Measurements from ENCODE around the gene CDK4. TPM values are rescaled to one million over a fixed set of nuclear protein-coding genes. Genes with fewer than 3 reads are reported as not detected.

The CDK4 gene
- total and polyA plus RNA-seq, 2 of the 4 experiments (the other 2 are of a cell fraction) = 261 to 297 TPM

GRCh38 chr12:57783466-57783801 is 31.3 kb upstream of the CDK4 start:
- Histone ChIP-seq H3K4me1 (ENCODE audit: control insufficient read depth, insufficient read depth, low read length) (0 out of 2 replicates have a peak, but pooled peaks cover 2% of the 10 kb centered on the region), H2AFZ (replicated peaks; ENCODE audit: low read length, poor library complexity) (no peak overlapping the region), H3K18ac (ENCODE audit: low read depth, low read length) (no peak overlapping the region), H3K9me3 (ENCODE audit: control insufficient read depth, insufficient read depth, low read length) (no peaks in the 10 kb centered on the region), H2AK5ac (ENCODE audit: low read depth, low read length) (no peak overlapping the region), H2BK5ac (ENCODE audit: low read depth, low read length, poor library complexity, severe bottlenecking) (no peak overlapping the region), H3K4me2 (ENCODE audit: low read depth, low read length) (peak overlapping the region; percentile 98), H3K4ac (ENCODE audit: low read depth, low read length) (no peak overlapping the region), H3K9ac (ENCODE audit: low read depth, low read length) (peak overlapping the region; percentile 92), H3K23ac (ENCODE audit: low read depth, low read length) (peak overlapping the region; percentile 8; the same call in 1 of the 2 replicates), H3K56ac (ENCODE audit: extremely low read depth, insufficient read depth, low read length) (0 out of 2 replicates have a peak overlapping the region, but pooled peaks have one; percentile 72), H3K27ac (ENCODE audit: insufficient read depth, low read length) (no peak overlapping the region), H4K91ac (ENCODE audit: insufficient read depth, low read depth, low read length) (no peak overlapping the region), H3K14ac (replicated peaks; ENCODE audit: low read depth, low read length) (no peak overlapping the region), H2BK20ac (ENCODE audit: low read depth, low read length) (no peak overlapping the region), H2BK15ac (ENCODE audit: low read depth, low read length) (no peak overlapping the region), H4K20me1 (ENCODE audit: insufficient read depth, low read length) (no peaks in the 10 kb centered on the region), H3K36me3 (ENCODE audit: control insufficient read depth, insufficient read depth, low read length) (peaks cover 11% of the 10 kb centered on the region), H4K5ac (ENCODE audit: low read depth, low read length) (no peak overlapping the region), H4K8ac (ENCODE audit: low read depth in 2 of 2, low read length in 2 of 2) (peak overlapping the region in 1 of 2 experiments; percentile 96; a peak in 1 of 4 replicates), H2BK120ac (ENCODE audit: low read depth, low read length) (no peak overlapping the region), H3K27me3 (ENCODE audit: control insufficient read depth, insufficient read depth, low read length) (no peaks in the 10 kb centered on the region), H2AK9ac (replicated peaks; ENCODE audit: low read depth, low read length, poor library complexity) (peak overlapping the region; percentile 94), H3K79me1 (ENCODE audit: low read depth in 1 of 2, low read length in 2 of 2) (peaks cover 14 to 24% of the 10 kb centered on the region in 2 experiments; a peak in 3 of 4 replicates), H3K9me1 (ENCODE audit: insufficient read depth, low read length) (no peaks in the 10 kb centered on the region), H3K4me3 (ENCODE audit: insufficient read depth, low read depth, low read length) (peak overlapping the region; percentile 94)
- ATAC-seq (ENCODE audit: low read depth) = no peak
- in situ Hi-C loops (cut with MboI; ENCODE audit: low sequenced_read_pairs) = no loop called here
- dilution Hi-C loops (cut with HindIII; ENCODE audit: low sequenced_read_pairs, unreplicated experiment) = no loop called here
- no peak for DNase-seq
- no TSS peak for BruUV-seq (replicated peaks)
- no CpG with 5 or more reads among the region's 12 CpGs for WGBS, 2 experiments (ENCODE audit: extremely low coverage in 2 of 2, insufficient read length in 1 of 2)
- intact Hi-C loops (cut with micrococcal nuclease) = no loop called here
- TF ChIP-seq BHLHE40 (IDR thresholded peaks at IDR 0.05; ENCODE audit: low read depth, low read length) (no peak), RAD21 (IDR thresholded peaks at IDR 0.05; ENCODE audit: low read length) (no peak), RCOR1 (IDR thresholded peaks at IDR 0.05; ENCODE audit: insufficient replicate concordance, low read length) (no peak), POLR2A (IDR thresholded peaks at IDR 0.05; ENCODE audit: low read depth, low read length) (no peak), FOS (IDR thresholded peaks at IDR 0.05; ENCODE audit: low read depth, low read length) (no peak), CEBPB (IDR thresholded peaks at IDR 0.05; ENCODE audit: low read depth, low read length) (no peak), SMC3 (IDR thresholded peaks at IDR 0.05; ENCODE audit: low read depth, low read length) (no peak), ELK1 (IDR thresholded peaks at IDR 0.05; ENCODE audit: borderline replicate concordance, low read depth, low read length) (no peak), MAFK (IDR thresholded peaks at IDR 0.05; ENCODE audit: low read depth, low read length) (no peak), RFX5 (IDR thresholded peaks at IDR 0.05; ENCODE audit: low read depth, low read length) (no peak), NFE2L2 (IDR thresholded peaks at IDR 0.05; ENCODE audit: low read depth, low read length) (no peak), MAZ (IDR thresholded peaks at IDR 0.05; ENCODE audit: borderline replicate concordance, low read depth, low read length) (no peak)
- CTCF ChIA-PET = interaction anchor here (0.6 to 0.9 kb wide), 4 partner anchors 14 to 1868 kb away, joined by 3 to 6 read pairs (median 4); no protein-coding TSS in a partner anchor
- POLR2A ChIA-PET (ENCODE audit: unreplicated experiment) = interaction anchor here (0.9 kb wide), 1 partner anchor 11 kb away, joined by 4 read pairs; no protein-coding TSS in a partner anchor

Measured in IMR-90 (cell line).